A673 (cell line): Measurements from ENCODE around the gene PRPH2.

Experiments
- CTCF ChIP-seq: fragments of 300-800, 200-600 bp; sonication (generic); conservative IDR thresholded peaks from 2 replicates; pipeline ENCODE4 v1.5.1; 2017; ENCODE audit warnings: low read depth, mild to moderate bottlenecking, antibody characterized with exemption, low read length, moderate library complexity, mixed read lengths
- EZH2 ChIP-seq: fragments of 200-600 bp; sonication (generic); IDR thresholded peaks from 2 replicates; pipeline ENCODE4 v1.6.1; 2017; ENCODE audit warnings: borderline replicate concordance, low read depth, mild to moderate bottlenecking, mixed read lengths, antibody characterized with exemption, low read length; ENCODE audit not compliant: poor library complexity, severe bottlenecking

DNA sequence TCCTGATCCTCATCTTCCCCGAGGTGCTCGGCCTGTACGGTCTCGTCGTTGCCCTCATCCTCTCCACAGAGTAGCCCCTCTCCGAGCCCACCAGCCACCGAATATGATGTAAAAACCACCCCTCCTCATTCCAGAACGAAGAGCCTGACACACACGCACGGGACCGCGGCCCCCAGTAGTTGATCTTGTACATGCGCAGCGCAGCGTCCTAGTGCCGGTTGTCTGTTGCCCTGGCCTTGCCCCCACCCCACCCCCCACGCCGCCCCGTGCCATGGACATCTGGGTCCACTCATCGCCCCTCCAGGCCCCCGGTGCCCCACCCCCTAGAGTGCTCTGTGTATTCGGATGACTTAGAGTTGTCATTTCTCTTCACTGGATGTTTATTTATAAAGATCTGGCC is 5.2 kb upstream of the PRPH2 start:
- no peak for TF ChIP-seq CTCF
- no peak for TF ChIP-seq EZH2
